Stimulated activated CD4-positive, alpha-beta T cell treated with anti-CD3 and anti-CD28 coated beads, Interleukin-1b, Interleukin-23, amount 100 ng/mL, for 1 hour (primary cell): ENCODE results near the gene MPPED1.

Source experiments
- DNase-seq, 2 donors: peaks; one replicate each; pipeline ENCODE4 v3.0.0-alpha.2; 2020; ENCODE audit warnings: low read depth in 2 of 2

MPPED1 gene

GRCh38 chr22:43498856-43499253 is 87.0 kb downstream of the MPPED1 start:
- DNase-seq, result no peak

GRCh38 chr22:43500792-43501785 is 89.3 kb downstream of the MPPED1 start:
- DNase-seq, result no peak

GRCh38 chr22:43501878-43502277 is 90.1 kb downstream of the MPPED1 start:
- DNase-seq, result no peak

GRCh38 chr22:43502306-43502874 is 90.6 kb downstream of the MPPED1 start:
- no peak for DNase-seq

GRCh38 chr22:43504068-43504467 is 92.3 kb downstream of the MPPED1 start:
- no peak for DNase-seq

GRCh38 chr22:43504666-43505261 is 93.0 kb downstream of the MPPED1 start:
- DNase-seq, result no peak

- no peak for DNase-seq
Measured at GRCh38 chr22:43505423-43505822, 93.6 kb downstream of the MPPED1 start.

- no peak for DNase-seq
Measured at GRCh38 chr22:43505896-43506295, 94.1 kb downstream of the MPPED1 start.

- DNase-seq, result no peak
Measured at GRCh38 chr22:43506487-43506886, 94.7 kb downstream of the MPPED1 start.

- DNase-seq, result no peak
Measured at GRCh38 chr22:43507235-43507634, 95.4 kb downstream of the MPPED1 start.

- no peak for DNase-seq
Measured at GRCh38 chr22:43508489-43508888, 96.7 kb downstream of the MPPED1 start.

- DNase-seq, result no peak
Measured at GRCh38 chr22:43509337-43509736, 97.5 kb downstream of the MPPED1 start.

- no peak for DNase-seq
Measured at GRCh38 chr22:43510281-43511070, 98.7 kb downstream of the MPPED1 start.

- DNase-seq, result no peak
Measured at GRCh38 chr22:43511276-43511910, 99.6 kb downstream of the MPPED1 start.

GRCh38 chr22:43512279-43512678 is 100.5 kb downstream of the MPPED1 start:
- DNase-seq, result no peak

- DNase-seq, result no peak
Measured at GRCh38 chr22:43514476-43515157, 102.8 kb downstream of the MPPED1 start.

GRCh38 chr22:43515411-43515810 is 103.6 kb downstream of the MPPED1 start:
- no peak for DNase-seq

- no peak for DNase-seq
Measured at GRCh38 chr22:43515902-43516301, 104.1 kb downstream of the MPPED1 start.

- DNase-seq, result no peak
Measured at GRCh38 chr22:43516386-43516785, 104.6 kb downstream of the MPPED1 start.

GRCh38 chr22:43516996-43517635 is 105.3 kb downstream of the MPPED1 start:
- no peak for DNase-seq
